ENCODE data around the gene SCP2. TPM values are rescaled to one million over a fixed set of nuclear protein-coding genes. Genes with fewer than 3 reads are reported as not detected.

SCP2 gene
- total RNA-seq, 1 experiment from 2014 or later, result 56.4 TPM

DNA sequence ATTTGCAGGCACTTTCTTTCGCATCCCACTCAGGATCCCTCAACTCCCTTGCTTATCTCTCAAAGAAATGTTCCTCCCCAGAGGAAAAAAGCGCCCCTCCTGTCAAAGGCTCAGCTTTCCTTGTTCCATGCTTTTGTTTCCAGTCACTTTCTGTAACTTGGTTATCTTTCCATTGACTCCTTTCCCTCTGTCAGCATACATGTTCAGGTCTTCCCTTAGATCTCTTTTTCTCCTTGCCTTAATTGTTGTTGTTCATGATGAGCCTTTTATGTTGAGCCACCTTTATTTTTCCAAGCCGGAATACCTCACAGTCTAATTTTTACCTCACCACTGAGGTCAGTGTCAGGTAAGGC, 88.4 kb downstream of the SCP2 start:
- POLR2A ChIA-PET, result no interaction called here
- ATAC-seq, result no peak
- CTCF ChIA-PET, result interaction anchor here (0.9 to 1.4 kb wide), 5 partner anchors 39 to 167 kb away, joined by 3 to 5 read pairs (median 3); partner anchors contain the start of gene PODN
- no peaks in the 10 kb centered on the region; the same call in 1 of the 2 replicates for H3K27me3 Mint-ChIP-seq (ENCODE audit: low read depth)
- peaks cover 12% of the 10 kb centered on the region for H3K4me1 Mint-ChIP-seq
- TF ChIP-seq CREB1 (CRISPR knock-in tag; IDR thresholded peaks at IDR 0.05) (no peak), SMAD4 (CRISPR knock-in tag; IDR thresholded peaks at IDR 0.05) (no peak)
- H3K4me3 Mint-ChIP-seq, result peak overlapping the region; percentile 81
- no peaks in the 10 kb centered on the region for H3K36me3 Mint-ChIP-seq
- peak overlapping the region; percentile 2 for H3K27ac Mint-ChIP-seq
- no peaks in the 10 kb centered on the region; the same call in 1 of the 2 replicates for H3K9me3 Mint-ChIP-seq
- no peak for DNase-seq (ENCODE audit: low spot score)

GRCh38 chr1:53016705-53017104, 89.6 kb downstream of the SCP2 start:
- CTCF ChIA-PET, result no interaction called here
- no peak overlapping the region for H3K4me3 Mint-ChIP-seq
- no peak for TF ChIP-seq ZSCAN18 (CRISPR knock-in tag; IDR thresholded peaks at IDR 0.05)
- no peak for TF ChIP-seq ATF2 (CRISPR knock-in tag; IDR thresholded peaks at IDR 0.05; ENCODE audit: borderline replicate concordance, low read depth)
- no peak for TF ChIP-seq SMAD4 (CRISPR knock-in tag; IDR thresholded peaks at IDR 0.05)
- TF ChIP-seq NR3C1 (CRISPR knock-in tag; conservative IDR thresholded peaks at IDR 0.05; ENCODE audit: low read depth), result no peak
- TF ChIP-seq TCF7 (CRISPR knock-in tag; IDR thresholded peaks at IDR 0.05; ENCODE audit: low read depth), result no peak
- TF ChIP-seq, protein P1, sequence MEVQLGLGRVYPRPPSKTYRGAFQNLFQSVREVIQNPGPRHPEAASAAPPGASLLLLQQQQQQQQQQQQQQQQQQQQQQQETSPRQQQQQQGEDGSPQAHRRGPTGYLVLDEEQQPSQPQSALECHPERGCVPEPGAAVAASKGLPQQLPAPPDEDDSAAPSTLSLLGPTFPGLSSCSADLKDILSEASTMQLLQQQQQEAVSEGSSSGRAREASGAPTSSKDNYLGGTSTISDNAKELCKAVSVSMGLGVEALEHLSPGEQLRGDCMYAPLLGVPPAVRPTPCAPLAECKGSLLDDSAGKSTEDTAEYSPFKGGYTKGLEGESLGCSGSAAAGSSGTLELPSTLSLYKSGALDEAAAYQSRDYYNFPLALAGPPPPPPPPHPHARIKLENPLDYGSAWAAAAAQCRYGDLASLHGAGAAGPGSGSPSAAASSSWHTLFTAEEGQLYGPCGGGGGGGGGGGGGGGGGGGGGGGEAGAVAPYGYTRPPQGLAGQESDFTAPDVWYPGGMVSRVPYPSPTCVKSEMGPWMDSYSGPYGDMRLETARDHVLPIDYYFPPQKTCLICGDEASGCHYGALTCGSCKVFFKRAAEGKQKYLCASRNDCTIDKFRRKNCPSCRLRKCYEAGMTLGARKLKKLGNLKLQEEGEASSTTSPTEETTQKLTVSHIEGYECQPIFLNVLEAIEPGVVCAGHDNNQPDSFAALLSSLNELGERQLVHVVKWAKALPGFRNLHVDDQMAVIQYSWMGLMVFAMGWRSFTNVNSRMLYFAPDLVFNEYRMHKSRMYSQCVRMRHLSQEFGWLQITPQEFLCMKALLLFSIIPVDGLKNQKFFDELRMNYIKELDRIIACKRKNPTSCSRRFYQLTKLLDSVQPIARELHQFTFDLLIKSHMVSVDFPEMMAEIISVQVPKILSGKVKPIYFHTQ (CRISPR knock-in tag; IDR thresholded peaks at IDR 0.05), result no peak
- TF ChIP-seq, protein P2, sequence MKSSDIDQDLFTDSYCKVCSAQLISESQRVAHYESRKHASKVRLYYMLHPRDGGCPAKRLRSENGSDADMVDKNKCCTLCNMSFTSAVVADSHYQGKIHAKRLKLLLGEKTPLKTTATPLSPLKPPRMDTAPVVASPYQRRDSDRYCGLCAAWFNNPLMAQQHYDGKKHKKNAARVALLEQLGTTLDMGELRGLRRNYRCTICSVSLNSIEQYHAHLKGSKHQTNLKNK (CRISPR knock-in tag; IDR thresholded peaks at IDR 0.05), result no peak
- no peak for TF ChIP-seq GRHL2 (CRISPR knock-in tag; IDR thresholded peaks at IDR 0.05; ENCODE audit: insufficient replicate concordance, severe bottlenecking)
- TF ChIP-seq CBFB (CRISPR knock-in tag; IDR thresholded peaks at IDR 0.05; ENCODE audit: low read depth), result no peak
- TF ChIP-seq HMGA2 (CRISPR knock-in tag; IDR thresholded peaks at IDR 0.05), result no peak
- no peak for TF ChIP-seq HMGXB4 (CRISPR knock-in tag; IDR thresholded peaks at IDR 0.05)
- no peak for TF ChIP-seq NFATC4 (CRISPR knock-in tag; IDR thresholded peaks at IDR 0.05)
- TF ChIP-seq ZNF263 (CRISPR knock-in tag; IDR thresholded peaks at IDR 0.05; ENCODE audit: low read depth), result no peak
- TF ChIP-seq E2F5 (CRISPR knock-in tag; IDR thresholded peaks at IDR 0.05), result no peak
- TF ChIP-seq FOXP4 (CRISPR knock-in tag; IDR thresholded peaks at IDR 0.05), result no peak
- no peak for TF ChIP-seq ZNF423 (CRISPR knock-in tag; IDR thresholded peaks at IDR 0.05)
- no peak for TF ChIP-seq MXD4 (CRISPR knock-in tag; IDR thresholded peaks at IDR 0.05; ENCODE audit: borderline replicate concordance)
- no peak for TF ChIP-seq EMX1 (CRISPR knock-in tag; IDR thresholded peaks at IDR 0.05)
- no peaks in the 10 kb centered on the region for H3K36me3 Mint-ChIP-seq
- ATAC-seq (no peak), DNase-seq (ENCODE audit: low spot score) (no peak)
- H3K27me3 Mint-ChIP-seq (ENCODE audit: low read depth), result no peaks in the 10 kb centered on the region; the same call in 1 of the 2 replicates
- no peaks in the 10 kb centered on the region for H3K9me3 Mint-ChIP-seq
- no peak overlapping the region for H3K27ac Mint-ChIP-seq
- peaks cover 12% of the 10 kb centered on the region for H3K4me1 Mint-ChIP-seq
- POLR2A ChIA-PET, result no interaction called here
